ENCODE data around the gene CHRNA7.

CHRNA7 gene

DNA sequence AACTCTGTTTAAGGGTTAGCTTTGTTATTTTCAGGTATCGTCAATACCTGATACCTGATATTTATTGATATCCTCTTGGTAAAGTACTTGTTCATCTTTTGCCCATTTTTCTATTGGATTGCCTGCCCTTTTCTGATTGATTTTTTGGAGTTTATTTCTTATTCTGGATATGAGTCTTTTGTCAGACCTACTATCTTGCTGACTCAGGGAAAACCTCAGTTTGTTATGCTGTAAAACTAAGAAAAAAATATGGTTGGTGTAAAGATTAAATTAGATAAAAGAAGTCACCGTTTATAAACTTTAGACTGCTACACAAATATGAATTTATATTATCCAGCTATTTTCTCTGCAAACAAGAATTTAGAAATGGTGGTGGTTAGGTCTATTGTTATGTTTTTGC is 65.9 kb downstream of the CHRNA7 start:
- no peak for DNase-seq (ENCODE audit: low spot score)
- TF ChIP-seq, protein P1, sequence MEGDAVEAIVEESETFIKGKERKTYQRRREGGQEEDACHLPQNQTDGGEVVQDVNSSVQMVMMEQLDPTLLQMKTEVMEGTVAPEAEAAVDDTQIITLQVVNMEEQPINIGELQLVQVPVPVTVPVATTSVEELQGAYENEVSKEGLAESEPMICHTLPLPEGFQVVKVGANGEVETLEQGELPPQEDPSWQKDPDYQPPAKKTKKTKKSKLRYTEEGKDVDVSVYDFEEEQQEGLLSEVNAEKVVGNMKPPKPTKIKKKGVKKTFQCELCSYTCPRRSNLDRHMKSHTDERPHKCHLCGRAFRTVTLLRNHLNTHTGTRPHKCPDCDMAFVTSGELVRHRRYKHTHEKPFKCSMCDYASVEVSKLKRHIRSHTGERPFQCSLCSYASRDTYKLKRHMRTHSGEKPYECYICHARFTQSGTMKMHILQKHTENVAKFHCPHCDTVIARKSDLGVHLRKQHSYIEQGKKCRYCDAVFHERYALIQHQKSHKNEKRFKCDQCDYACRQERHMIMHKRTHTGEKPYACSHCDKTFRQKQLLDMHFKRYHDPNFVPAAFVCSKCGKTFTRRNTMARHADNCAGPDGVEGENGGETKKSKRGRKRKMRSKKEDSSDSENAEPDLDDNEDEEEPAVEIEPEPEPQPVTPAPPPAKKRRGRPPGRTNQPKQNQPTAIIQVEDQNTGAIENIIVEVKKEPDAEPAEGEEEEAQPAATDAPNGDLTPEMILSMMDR (IDR thresholded peaks at IDR 0.05; ENCODE audit: extremely low read depth, insufficient read depth, missing control alignments): no peak
- in situ Hi-C loops (cut with MboI; ENCODE audit: low pct_unique_long_range_greater_than_20kb, low sequenced_read_pairs, unreplicated experiment): no loop called here

DNA sequence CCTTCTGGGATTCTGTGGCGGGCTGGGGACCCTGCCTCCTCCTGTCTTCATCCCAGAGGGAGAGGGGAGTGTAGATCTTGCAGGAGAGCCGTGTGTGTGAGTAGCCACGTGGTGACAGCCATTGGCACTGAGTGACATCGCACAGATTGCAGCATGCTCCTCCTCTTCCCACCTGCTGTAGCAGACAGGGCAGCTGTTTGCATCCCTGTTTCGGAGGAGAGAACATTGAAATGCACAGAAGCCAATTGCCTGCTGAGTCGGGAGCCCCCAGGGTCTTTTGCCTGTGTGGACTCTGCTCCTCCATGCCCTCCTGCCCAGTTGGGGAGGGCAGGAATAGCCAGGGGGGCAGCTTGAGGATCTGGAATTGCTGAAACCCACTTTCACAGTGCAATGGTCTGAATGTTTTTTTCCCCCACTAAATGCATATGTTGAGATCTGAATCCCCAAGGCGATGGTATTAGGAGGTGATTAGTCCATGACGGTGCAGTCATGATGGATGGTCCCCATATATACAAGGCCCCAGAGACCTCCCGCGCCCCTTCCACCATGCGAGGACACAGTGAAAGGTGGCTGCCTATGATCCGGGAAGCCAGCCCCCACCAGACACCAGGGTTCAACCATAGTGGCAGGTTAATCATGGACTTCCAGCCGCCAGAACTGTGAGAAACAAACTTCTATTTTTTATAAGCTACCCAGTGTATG is 66.8 kb downstream of the CHRNA7 start:
- no peak for DNase-seq (ENCODE audit: low spot score)
- in situ Hi-C loops (cut with MboI; ENCODE audit: low pct_unique_long_range_greater_than_20kb, low sequenced_read_pairs, unreplicated experiment): no loop called here
- TF ChIP-seq, protein P1 (IDR thresholded peaks at IDR 0.05; ENCODE audit: extremely low read depth, insufficient read depth, missing control alignments): no peak

DNA sequence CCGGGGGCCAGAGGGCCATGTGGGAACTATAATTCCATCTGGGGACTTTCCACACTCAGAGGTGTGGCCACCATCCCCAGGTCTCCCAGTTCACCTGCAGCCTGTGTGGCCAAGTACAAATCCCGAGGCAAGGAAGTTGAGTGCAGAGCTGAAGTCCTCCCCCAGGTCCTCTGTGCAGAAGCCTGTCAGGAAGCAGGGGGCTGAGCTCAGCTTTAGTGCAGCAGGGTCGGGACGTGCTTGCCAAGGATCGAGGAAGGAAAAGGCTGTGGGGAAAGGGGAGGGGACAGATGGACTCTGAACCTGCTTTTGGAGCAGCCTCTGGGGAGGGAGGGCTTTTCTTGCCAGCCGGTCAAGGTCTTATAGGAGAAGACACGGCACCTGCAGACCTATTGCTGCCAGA is 67.7 kb downstream of the CHRNA7 start:
- TF ChIP-seq, protein P1 (IDR thresholded peaks at IDR 0.05; ENCODE audit: extremely low read depth, insufficient read depth, missing control alignments): no peak
- in situ Hi-C loops (cut with MboI; ENCODE audit: low pct_unique_long_range_greater_than_20kb, low sequenced_read_pairs, unreplicated experiment): no loop called here
- DNase-seq (ENCODE audit: low spot score): no peak

DNA sequence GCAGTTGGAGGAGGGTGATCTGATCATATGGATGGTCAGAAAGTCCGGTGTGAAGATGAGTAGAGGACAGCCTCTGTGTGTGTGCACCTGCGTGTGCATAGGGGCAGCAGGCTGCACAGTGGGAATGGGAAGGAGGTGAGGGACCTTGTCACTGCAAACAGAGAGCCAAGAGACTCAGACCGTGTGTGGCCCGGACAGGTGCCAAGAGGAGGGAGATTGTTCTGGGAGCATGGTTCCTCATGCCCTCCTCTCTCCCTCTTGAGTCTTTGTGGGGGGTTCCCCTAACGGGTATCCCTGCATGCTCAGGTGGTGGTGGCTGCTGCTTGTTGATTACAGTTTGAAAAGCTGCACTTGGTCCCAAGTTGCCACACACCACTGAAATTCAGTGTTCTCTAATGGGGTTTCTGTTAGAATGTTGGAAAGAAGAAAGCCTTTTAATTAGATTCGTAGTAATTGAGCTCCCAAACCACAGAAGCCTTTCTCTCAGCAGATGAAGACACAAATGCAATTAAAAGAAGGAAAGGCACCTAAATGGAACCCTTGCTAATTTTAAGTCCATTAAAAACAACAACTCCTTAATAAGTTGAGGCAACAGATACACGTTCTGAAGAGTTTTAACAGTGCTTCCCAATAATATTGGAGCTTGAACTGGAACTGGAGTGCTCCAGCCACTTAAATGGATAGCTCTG is 68.9 kb downstream of the CHRNA7 start:
- no peak for DNase-seq (ENCODE audit: low spot score)
- in situ Hi-C loops (cut with MboI; ENCODE audit: low pct_unique_long_range_greater_than_20kb, low sequenced_read_pairs, unreplicated experiment): no loop called here
- TF ChIP-seq, protein P1 (IDR thresholded peaks at IDR 0.05; ENCODE audit: extremely low read depth, insufficient read depth, missing control alignments): no peak

DNA sequence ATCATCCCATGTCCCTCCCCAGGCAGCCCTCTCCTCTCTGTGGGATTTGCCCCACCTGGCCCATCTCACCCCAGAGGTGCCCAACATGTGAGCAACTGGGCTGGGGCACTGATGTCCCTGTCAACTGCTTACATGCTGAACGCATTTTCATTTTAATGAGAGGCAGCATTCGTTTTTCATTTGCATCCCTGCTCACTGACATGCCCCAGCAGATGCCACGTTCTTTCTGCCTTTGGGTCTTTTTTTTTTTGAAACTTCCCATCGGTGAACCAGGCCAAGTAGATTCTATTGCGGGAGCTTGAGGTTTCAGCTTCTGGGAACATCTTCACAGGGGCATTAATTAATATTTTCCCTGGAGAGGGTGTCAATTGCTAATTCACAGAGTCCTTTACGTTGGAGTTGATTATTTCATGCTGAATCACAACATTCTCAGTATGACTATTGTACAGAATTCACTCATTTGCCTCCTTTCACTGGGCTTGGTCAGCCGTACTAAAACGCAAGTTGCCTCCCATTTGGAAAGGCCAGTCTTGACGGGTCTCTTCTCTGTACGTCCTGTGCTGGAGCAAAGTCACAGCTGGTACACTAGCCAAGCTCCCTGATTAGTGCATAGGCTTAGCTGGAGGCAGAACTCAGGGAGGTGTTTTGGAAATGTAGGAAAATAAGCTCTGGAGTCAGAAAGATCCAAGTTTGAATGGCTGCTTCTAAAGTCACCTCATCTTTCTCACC is 69.8 kb downstream of the CHRNA7 start:
- TF ChIP-seq, protein P1 (IDR thresholded peaks at IDR 0.05; ENCODE audit: extremely low read depth, insufficient read depth, missing control alignments): no peak
- in situ Hi-C loops (cut with MboI; ENCODE audit: low pct_unique_long_range_greater_than_20kb, low sequenced_read_pairs, unreplicated experiment): no loop called here
- no peak for DNase-seq (ENCODE audit: low spot score)

DNA sequence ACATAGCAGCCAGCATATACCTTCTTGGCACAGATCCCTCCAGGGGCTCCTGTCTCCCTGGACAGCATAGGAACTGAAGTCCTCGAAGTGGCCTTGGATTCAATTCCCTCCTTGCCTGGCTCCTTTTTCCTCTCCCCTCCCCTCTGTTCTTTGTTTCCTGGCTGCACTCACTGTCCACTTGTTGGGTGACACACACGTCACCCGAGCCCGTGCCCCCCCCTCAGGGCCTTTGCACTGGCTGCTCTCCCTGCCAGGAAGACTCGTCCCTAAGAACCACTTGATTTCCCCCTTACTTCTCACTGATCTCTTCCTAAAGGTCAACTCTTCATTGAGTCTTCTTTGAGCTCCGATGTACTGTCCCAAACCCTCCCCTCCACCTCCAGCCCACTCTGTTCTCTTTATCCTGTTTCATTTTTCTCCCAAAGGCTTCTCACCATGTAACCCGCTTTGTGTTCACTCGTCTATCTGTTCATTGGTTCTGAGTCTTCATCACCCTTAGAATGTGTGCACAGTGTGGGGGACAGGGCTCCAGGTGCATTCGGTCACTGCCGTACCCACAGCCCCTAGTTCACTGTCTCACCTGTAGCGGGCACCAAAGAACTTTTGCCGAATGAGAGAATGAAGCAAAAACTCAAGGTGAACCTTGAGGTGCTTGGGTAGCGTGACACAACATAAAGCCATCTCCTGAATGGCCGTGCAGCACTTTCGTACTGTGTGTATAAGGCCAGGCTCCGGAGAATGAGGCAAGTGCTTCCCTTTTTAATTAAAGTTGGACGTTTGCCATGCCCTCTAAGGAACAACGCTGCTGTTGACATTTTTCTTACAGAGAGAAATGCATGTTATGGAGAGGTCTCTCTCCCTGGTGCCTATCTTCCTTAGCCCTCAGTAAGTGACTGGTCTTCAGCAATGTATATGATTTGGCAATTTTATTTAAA is 74.0 kb downstream of the CHRNA7 start:
- TF ChIP-seq, protein P1 (IDR thresholded peaks at IDR 0.05; ENCODE audit: extremely low read depth, insufficient read depth, missing control alignments): no peak
- no peak for DNase-seq (ENCODE audit: low spot score)
- in situ Hi-C loops (cut with MboI; ENCODE audit: low pct_unique_long_range_greater_than_20kb, low sequenced_read_pairs, unreplicated experiment): no loop called here
